Astrocyte of the spinal cord (primary cell): Measurements from ENCODE around the gene CPT2.
"Not testable (repeated sequence)": the region's sequence is repeated elsewhere in the genome, so short reads cannot be mapped to it uniquely, and the experiment has no call there.

Experiments used
- DNase-seq: peaks from one replicate; pipeline ENCODE4 v3.0.0; 2011; ENCODE audit warnings: low read depth, low spot score
- H3K4me3 ChIP-seq: 2 replicates; pipeline ENCODE4 v1.5.1; 2011; ENCODE audit warnings: low read depth, mild to moderate bottlenecking, low read length, moderate library complexity
- in situ Hi-C: cut with HindIII; loops from 2 replicates; pipeline ENCODE4 v1.10.0; 2017; ENCODE audit warnings: low sequenced_read_pairs
- TF ChIP-seq, protein P1 (sequence below): IDR thresholded peaks from 2 replicates; pipeline ENCODE4 v1.5.1; 2012; ENCODE audit warnings: low read depth, mild to moderate bottlenecking, low read length, inconsistent platforms

Gene CPT2

DNA sequence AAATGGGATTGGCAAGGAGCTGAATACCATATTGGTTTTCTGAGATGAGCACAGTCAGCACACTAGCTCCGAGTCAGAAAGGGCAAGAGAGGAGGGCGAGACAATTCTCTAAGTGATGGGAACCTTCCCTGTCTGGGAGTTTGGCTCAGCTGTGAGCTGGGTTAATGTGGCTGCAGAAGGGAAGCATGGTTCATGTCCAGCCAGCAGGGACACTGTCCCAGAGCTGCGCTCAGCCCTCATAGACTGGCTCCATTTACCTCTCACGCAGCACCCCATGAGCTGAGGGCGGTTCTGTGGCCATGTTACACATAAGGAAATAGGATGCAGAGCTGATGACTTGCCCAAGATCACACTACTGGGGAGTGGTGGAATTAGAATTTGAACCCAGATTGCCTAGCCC, 15.7 kb upstream of the CPT2 start:
- TF ChIP-seq, protein P1, sequence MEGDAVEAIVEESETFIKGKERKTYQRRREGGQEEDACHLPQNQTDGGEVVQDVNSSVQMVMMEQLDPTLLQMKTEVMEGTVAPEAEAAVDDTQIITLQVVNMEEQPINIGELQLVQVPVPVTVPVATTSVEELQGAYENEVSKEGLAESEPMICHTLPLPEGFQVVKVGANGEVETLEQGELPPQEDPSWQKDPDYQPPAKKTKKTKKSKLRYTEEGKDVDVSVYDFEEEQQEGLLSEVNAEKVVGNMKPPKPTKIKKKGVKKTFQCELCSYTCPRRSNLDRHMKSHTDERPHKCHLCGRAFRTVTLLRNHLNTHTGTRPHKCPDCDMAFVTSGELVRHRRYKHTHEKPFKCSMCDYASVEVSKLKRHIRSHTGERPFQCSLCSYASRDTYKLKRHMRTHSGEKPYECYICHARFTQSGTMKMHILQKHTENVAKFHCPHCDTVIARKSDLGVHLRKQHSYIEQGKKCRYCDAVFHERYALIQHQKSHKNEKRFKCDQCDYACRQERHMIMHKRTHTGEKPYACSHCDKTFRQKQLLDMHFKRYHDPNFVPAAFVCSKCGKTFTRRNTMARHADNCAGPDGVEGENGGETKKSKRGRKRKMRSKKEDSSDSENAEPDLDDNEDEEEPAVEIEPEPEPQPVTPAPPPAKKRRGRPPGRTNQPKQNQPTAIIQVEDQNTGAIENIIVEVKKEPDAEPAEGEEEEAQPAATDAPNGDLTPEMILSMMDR, result no peak

GRCh38 chr1:53182111-53182593, 14.5 kb upstream of the CPT2 start:
- peak; percentile 77 for DNase-seq
- in situ Hi-C loops, result no loop called here
- TF ChIP-seq, protein P1, result peak; percentile 73
- H3K4me3 ChIP-seq, result no peak overlapping the region

More for the DNA sequence above, 15.7 kb upstream of the CPT2 start:
- in situ Hi-C loops, result no loop called here
- no peak for DNase-seq
- no peak overlapping the region for H3K4me3 ChIP-seq

GRCh38 chr1:53182716-53183094, 13.9 kb upstream of the CPT2 start:
- in situ Hi-C loops, result no loop called here
- DNase-seq, result no peak
- no peak overlapping the region for H3K4me3 ChIP-seq
- TF ChIP-seq, protein P1, result no peak

- TF ChIP-seq, protein P1, result no peak
These were observed 13.3 kb upstream of the CPT2 start for GRCh38 chr1:53183095-53183990.

GRCh38 chr1:53185955-53186297, 10.7 kb upstream of the CPT2 start:
- H3K4me3 ChIP-seq, in situ Hi-C loops, DNase-seq: not testable (repeated sequence)

More at GRCh38 chr1:53183095-53183990, 13.3 kb upstream of the CPT2 start:
- in situ Hi-C loops, result no loop called here
- DNase-seq, result no peak
- no peak overlapping the region for H3K4me3 ChIP-seq

GRCh38 chr1:53186533-53186932, 10.1 kb upstream of the CPT2 start:
- no peak for DNase-seq
- H3K4me3 ChIP-seq, result no peak overlapping the region
- TF ChIP-seq, protein P1, result no peak
- in situ Hi-C loops, result no loop called here

DNA sequence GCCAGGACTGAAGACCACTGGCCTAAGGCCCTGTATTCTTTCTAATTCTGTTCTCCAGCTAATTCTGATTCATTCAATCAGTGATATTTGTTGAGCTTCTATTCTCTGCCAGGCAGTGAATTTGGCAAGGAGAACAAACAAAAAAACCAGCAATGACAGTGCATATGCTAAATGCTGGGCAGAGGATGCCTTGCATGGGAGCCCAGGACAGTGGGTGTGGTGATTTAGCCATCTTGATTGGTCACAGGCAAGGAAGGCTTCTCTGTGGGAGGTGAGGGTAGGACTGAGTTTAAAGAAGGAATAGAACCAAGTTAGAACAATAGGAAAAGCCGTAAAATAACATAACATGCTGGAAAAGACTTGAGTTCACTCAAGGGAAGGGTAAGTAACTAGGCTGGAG, 9.2 kb upstream of the CPT2 start:
- in situ Hi-C loops, result no loop called here
- DNase-seq, result no peak
- TF ChIP-seq, protein P1, result no peak
- no peak overlapping the region for H3K4me3 ChIP-seq
